Thyroid gland (tissue), 4 donors: ENCODE results near the gene DAB1.

Source experiments
- CTCF ChIP-seq, 6 experiments: fragments of 200-600 bp in 3 of 6; fragments of 450-650 bp in 3 of 6; sonication (generic) in 3 of 6; IDR thresholded peaks; one replicate each; pipeline ENCODE4 v1.5.1; 2016 to 2019; ENCODE audit warnings: antibody characterized with exemption in 6 of 6, mild to moderate bottlenecking in 2 of 6, inconsistent platforms in 1 of 6, moderate library complexity in 1 of 6
- POLR2A ChIP-seq, 2 donors: fragments of 450-650 bp; IDR thresholded peaks; one replicate each; pipeline ENCODE4 v1.6.1; 2017; ENCODE audit warnings: antibody characterized with exemption in 2 of 2, mild to moderate bottlenecking in 2 of 2, moderate library complexity in 1 of 2

- TF ChIP-seq CTCF (IDR thresholded peaks at IDR 0.05) (no peak), POLR2A (IDR thresholded peaks at IDR 0.05) (no peak)
These were observed 445.9 kb downstream of the DAB1 start for GRCh38 chr1:56977910-56978309.
